K562 (cell line): ENCODE results near the gene POLD2. TPM values are rescaled to one million over a fixed set of nuclear protein-coding genes. Genes with fewer than 3 reads are reported as not detected.

Experiments
- BRF1 ChIP-seq: IDR thresholded peaks from 3 replicates; pipeline ENCODE4 v1.6.1; 2011; ENCODE audit warnings: borderline replicate concordance, mild to moderate bottlenecking; ENCODE audit not compliant: insufficient read length; ENCODE audit errors: extremely low read depth
- DDX20 ChIP-seq: fragments of 450-650 bp; IDR thresholded peaks from 2 replicates; pipeline ENCODE4 v1.6.1; 2016; ENCODE audit warnings: missing genetic modification characterization, low read depth, mild to moderate bottlenecking, missing compliant biosample characterization, moderate library complexity
- DMBX1 ChIP-seq: fragments of 250-450 bp; sonication (Bioruptor Pico); IDR thresholded peaks from 2 replicates; pipeline ENCODE4 v1.8.0; 2022; ENCODE audit warnings: inconsistent platforms, mild to moderate bottlenecking, moderate library complexity, borderline replicate concordance
- EWSR1 ChIP-seq: fragments of 450-650 bp; IDR thresholded peaks from 2 replicates; pipeline ENCODE4 v1.6.1; 2018; ENCODE audit warnings: borderline replicate concordance, mild to moderate bottlenecking, low read depth, moderate library complexity; ENCODE audit not compliant: partially characterized antibody
- FOXK2 ChIP-seq, 2 experiments: fragments of 450-650 bp; IDR thresholded peaks in 1 of 2; conservative IDR thresholded peaks in 1 of 2; 2 replicates each; pipeline ENCODE4 v1.6.1; 2016; ENCODE audit warnings: low read depth in 2 of 2, mild to moderate bottlenecking in 1 of 2
- HDAC8 ChIP-seq: fragments of 450-650 bp; IDR thresholded peaks from 2 replicates; pipeline ENCODE4 v1.6.1; 2016; ENCODE audit warnings: mild to moderate bottlenecking, missing genetic modification characterization, moderate library complexity, missing compliant biosample characterization
- KAT7 ChIP-seq: sonication (generic); formaldehyde crosslinking; IDR thresholded peaks from 2 replicates; pipeline ENCODE4 v1.8.0; 2022; ENCODE audit warnings: missing genetic modification reagents, mild to moderate bottlenecking, borderline replicate concordance
- KAT8 ChIP-seq: fragments of 450-650 bp; IDR thresholded peaks from 2 replicates; pipeline ENCODE4 v1.6.1; 2016; ENCODE audit warnings: low read depth, mild to moderate bottlenecking
- KDM5B ChIP-seq: fragments of 200-600 bp; sonication (generic); IDR thresholded peaks from 2 replicates; pipeline ENCODE4 v1.6.1; 2012; ENCODE audit warnings: low read depth, mild to moderate bottlenecking, moderate library complexity, low read length, control low read depth, inconsistent platforms; ENCODE audit not compliant: insufficient replicate concordance
- LCOR ChIP-seq: sonication (generic); formaldehyde crosslinking; IDR thresholded peaks from 2 replicates; pipeline ENCODE4 v1.8.0; 2022; ENCODE audit warnings: mild to moderate bottlenecking, missing genetic modification reagents
- RBBP5 ChIP-seq: fragments of 200-600 bp; sonication (generic); IDR thresholded peaks from 2 replicates; pipeline ENCODE4 v1.6.1; 2012; ENCODE audit warnings: borderline replicate concordance, mild to moderate bottlenecking, low read length, control low read depth, inconsistent platforms; ENCODE audit not compliant: insufficient read depth, poor library complexity, severe bottlenecking
- SREBF2 ChIP-seq: sonication (generic); formaldehyde crosslinking; IDR thresholded peaks from 2 replicates; pipeline ENCODE4 v1.4.0; 2020; ENCODE audit warnings: mild to moderate bottlenecking, missing genetic modification reagents
- STAG1 ChIP-seq: sonication (generic); formaldehyde crosslinking; IDR thresholded peaks from 2 replicates; pipeline ENCODE4 v1.5.0; 2020; ENCODE audit warnings: missing genetic modification reagents, borderline replicate concordance
- TAF1 ChIP-seq: IDR thresholded peaks from 2 replicates; pipeline ENCODE4 v1.6.1; 2011; ENCODE audit warnings: mild to moderate bottlenecking, low read length, moderate library complexity; ENCODE audit not compliant: insufficient read depth, control insufficient read depth, severe bottlenecking; ENCODE audit errors: extremely low read depth
- TEAD1 ChIP-seq, 2 experiments: fragments of 450-650 bp in 1 of 2; sonication (generic) in 1 of 2; formaldehyde crosslinking; IDR thresholded peaks; 2 replicates each; pipeline versions ENCODE4 v1.4.0 to v1.8.0; 2020 to 2022; ENCODE audit warnings: mild to moderate bottlenecking in 2 of 2, missing genetic modification reagents in 1 of 2
- TGIF2 ChIP-seq: sonication (generic); formaldehyde crosslinking; IDR thresholded peaks from 2 replicates; pipeline ENCODE4 v1.8.1; 2022; ENCODE audit warnings: mild to moderate bottlenecking, missing genetic modification reagents, moderate library complexity
- ZKSCAN3 ChIP-seq: fragments of 250-450 bp; sonication (Bioruptor Pico); IDR thresholded peaks from 2 replicates; pipeline ENCODE4 v1.4.0; 2020
- ZNF3 ChIP-seq: fragments of 250-450 bp; sonication (Bioruptor Pico); IDR thresholded peaks from 2 replicates; pipeline ENCODE4 v1.5.0; 2021; ENCODE audit warnings: mild to moderate bottlenecking, moderate library complexity
- ZNF324 ChIP-seq: fragments of 250-450 bp; sonication (Bioruptor Pico); IDR thresholded peaks from 2 replicates; pipeline ENCODE4 v1.4.0; 2020; ENCODE audit warnings: mild to moderate bottlenecking
- ZNF696 ChIP-seq: fragments of 250-450 bp; sonication (Bioruptor Pico); conservative IDR thresholded peaks from 2 replicates; pipeline ENCODE4 v1.4.0; 2020; ENCODE audit warnings: mild to moderate bottlenecking, moderate library complexity
- ZZZ3 ChIP-seq: fragments of 450-650 bp; IDR thresholded peaks from 2 replicates; pipeline ENCODE4 v1.6.1; 2016; ENCODE audit warnings: antibody characterized with exemption, mild to moderate bottlenecking, moderate library complexity
- polyA plus RNA-seq, 8 experiments: library from polyadenylated mRNA; depleted of rRNA in 4 of 8; stranded (reverse) in 5 of 8; unstranded in 3 of 8; fragments of >200 nt; fragmentation: Nextera tagmentation in 2 of 8; fragmentation: Illumina TruSeq in 1 of 8; extraction: Ambion mirVana in 2 of 8; extraction: Trizol in 1 of 8; gene quantifications; 2 replicates each; pipeline versions ENCODE4 v1.2.1 to v1.2.3, GENCODE V29; 2011 to 2014; ENCODE audit warnings: inconsistent platforms in 1 of 8, missing spikeins in 1 of 8
- total RNA-seq, 7 experiments: library from RNA; depleted of rRNA in 6 of 7; stranded (reverse); fragments of >200 nt in 6 of 7; fragmentation: Illumina TruSeq in 2 of 7; extraction: Trizol in 2 of 7; gene quantifications; 2 replicates each; pipeline versions ENCODE4 v1.2.1 to v1.2.3, GENCODE V29; 2011 to 2021; ENCODE audit warnings: low replicate concordance in 1 of 7
- TF ChIP-seq, protein P1 (sequence below): fragments of 250-450 bp; sonication (Bioruptor Pico); IDR thresholded peaks from 2 replicates; pipeline ENCODE4 v1.8.0; 2022; ENCODE audit warnings: inconsistent platforms
- TF ChIP-seq, protein P2 (sequence below): fragments of 450-650 bp; formaldehyde crosslinking; IDR thresholded peaks from 2 replicates; pipeline ENCODE4 v1.4.0; 2022; ENCODE audit warnings: mild to moderate bottlenecking, moderate library complexity
- TF ChIP-seq, protein P3 (sequence below): fragments of 250-450 bp; sonication (Bioruptor Pico); IDR thresholded peaks from 2 replicates; pipeline ENCODE4 v1.8.0; 2021; ENCODE audit warnings: mild to moderate bottlenecking, moderate library complexity

POLD2 gene
- total and polyA plus RNA-seq, 9 of the 15 experiments (the other 6 are each of a cell fraction or from before 2014, with no cell fraction given), result 29.7 to 259 (median 225) TPM

DNA sequence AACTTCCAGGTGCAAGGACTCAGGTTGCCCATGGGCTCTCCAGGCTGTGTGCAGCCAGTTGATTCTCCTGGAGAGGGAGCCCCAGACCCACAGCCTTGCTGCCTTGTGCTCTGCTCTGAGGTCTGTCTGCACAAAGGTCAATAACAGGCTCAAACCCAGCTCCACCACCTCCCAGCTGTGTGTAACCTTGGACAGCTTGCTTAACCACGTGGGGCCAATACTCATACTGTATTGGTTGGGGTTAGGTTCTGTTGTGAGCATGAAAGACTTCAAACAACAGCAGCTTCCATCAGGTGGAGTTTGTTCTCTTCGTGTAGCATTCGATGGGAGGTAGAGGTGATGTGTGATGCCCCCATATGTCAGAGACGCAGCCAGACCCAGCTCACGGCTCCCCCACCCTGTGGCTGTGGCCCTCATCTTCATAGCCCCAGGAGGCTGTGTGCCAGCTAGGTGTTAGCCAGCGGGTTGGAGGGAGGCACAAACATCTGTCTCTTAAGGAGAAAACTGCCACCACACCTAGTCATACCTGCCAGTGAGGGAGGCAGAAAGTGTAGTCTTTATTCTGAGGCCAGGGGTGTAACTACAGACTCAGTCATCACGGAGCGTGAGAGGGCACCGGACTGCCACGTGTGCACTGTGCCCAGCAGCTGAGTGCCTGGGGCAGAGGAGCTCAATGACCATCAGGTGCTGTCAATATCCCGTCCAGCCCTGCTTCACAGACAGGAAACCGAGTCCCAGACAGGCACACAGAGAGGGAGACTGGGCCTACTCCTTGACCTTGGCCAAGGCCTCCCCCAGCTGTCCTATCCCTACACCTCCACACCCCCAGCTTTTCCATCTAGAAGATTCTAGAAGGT, 8.1 kb upstream of the POLD2 start (continued):
- TF ChIP-seq STAG1 (peak; percentile 35; the same call in 1 of the 2 replicates), DDX20 (tag) (no peak), LCOR (no peak), TGIF2 (CRISPR knock-in tag) (no peak), BRF1 (no peak), FOXK2 (conservative IDR thresholded peaks at IDR 0.05 in 1 of 2, IDR thresholded peaks at IDR 0.05 in 1 of 2; ENCODE audit: low read depth in 2 of 2) (0 out of 4 replicates have a peak, but pooled peaks of 1 of the 2 experiments have one; percentile 16), ZNF3 (no peak), KAT7 (no peak), KAT8 (no peak), KDM5B (no peak), EWSR1 (no peak), SREBF2 (CRISPR knock-in tag) (no peak), RBBP5 (no peak), TAF1 (no peak), TEAD1 (CRISPR knock-in tag; IDR thresholded peaks at IDR 0.05) (no peak), ZNF324 (CRISPR knock-in tag) (no peak), HDAC8 (tag) (no peak), ZNF696 (CRISPR knock-in tag) (no peak), ZKSCAN3 (CRISPR knock-in tag) (no peak), ZZZ3 (no peak), DMBX1 (CRISPR knock-in tag) (no peak)
- TF ChIP-seq, protein P1, sequence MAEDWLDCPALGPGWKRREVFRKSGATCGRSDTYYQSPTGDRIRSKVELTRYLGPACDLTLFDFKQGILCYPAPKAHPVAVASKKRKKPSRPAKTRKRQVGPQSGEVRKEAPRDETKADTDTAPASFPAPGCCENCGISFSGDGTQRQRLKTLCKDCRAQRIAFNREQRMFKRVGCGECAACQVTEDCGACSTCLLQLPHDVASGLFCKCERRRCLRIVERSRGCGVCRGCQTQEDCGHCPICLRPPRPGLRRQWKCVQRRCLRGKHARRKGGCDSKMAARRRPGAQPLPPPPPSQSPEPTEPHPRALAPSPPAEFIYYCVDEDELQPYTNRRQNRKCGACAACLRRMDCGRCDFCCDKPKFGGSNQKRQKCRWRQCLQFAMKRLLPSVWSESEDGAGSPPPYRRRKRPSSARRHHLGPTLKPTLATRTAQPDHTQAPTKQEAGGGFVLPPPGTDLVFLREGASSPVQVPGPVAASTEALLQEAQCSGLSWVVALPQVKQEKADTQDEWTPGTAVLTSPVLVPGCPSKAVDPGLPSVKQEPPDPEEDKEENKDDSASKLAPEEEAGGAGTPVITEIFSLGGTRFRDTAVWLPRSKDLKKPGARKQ (CRISPR knock-in tag), result no peak
- TF ChIP-seq, protein P2, sequence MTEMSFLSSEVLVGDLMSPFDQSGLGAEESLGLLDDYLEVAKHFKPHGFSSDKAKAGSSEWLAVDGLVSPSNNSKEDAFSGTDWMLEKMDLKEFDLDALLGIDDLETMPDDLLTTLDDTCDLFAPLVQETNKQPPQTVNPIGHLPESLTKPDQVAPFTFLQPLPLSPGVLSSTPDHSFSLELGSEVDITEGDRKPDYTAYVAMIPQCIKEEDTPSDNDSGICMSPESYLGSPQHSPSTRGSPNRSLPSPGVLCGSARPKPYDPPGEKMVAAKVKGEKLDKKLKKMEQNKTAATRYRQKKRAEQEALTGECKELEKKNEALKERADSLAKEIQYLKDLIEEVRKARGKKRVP, result no peak
- TF ChIP-seq, protein P3, sequence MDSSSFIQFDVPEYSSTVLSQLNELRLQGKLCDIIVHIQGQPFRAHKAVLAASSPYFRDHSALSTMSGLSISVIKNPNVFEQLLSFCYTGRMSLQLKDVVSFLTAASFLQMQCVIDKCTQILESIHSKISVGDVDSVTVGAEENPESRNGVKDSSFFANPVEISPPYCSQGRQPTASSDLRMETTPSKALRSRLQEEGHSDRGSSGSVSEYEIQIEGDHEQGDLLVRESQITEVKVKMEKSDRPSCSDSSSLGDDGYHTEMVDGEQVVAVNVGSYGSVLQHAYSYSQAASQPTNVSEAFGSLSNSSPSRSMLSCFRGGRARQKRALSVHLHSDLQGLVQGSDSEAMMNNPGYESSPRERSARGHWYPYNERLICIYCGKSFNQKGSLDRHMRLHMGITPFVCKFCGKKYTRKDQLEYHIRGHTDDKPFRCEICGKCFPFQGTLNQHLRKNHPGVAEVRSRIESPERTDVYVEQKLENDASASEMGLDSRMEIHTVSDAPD (CRISPR knock-in tag), result no peak
